HG03280 (cell line): ENCODE results near the gene PLPP1.

ENCODE experiments used
- ATAC-seq: cut with Tn5 transposase; IDR thresholded peaks from one replicate; pipeline ENCODE4 v1.9.1; 2021; ENCODE audit warnings: mild to moderate bottlenecking, moderate library complexity; ENCODE audit not compliant: unreplicated experiment

Gene PLPP1

GRCh38 chr5:55534436-55535198, at the start of gene PLPP1:
Gene PLPP1, minus strand, starts transcription at chr5:55534964. Its CDS starts 335 bp downstream, at chr5:55534629.
- ATAC-seq: peak; percentile 82

- no peak for ATAC-seq
These were observed 48.8 kb upstream of the PLPP1 start for GRCh38 chr5:55583578-55583977.

- no peak for ATAC-seq
These were observed 47.5 kb upstream of the PLPP1 start for GRCh38 chr5:55582256-55582655.

- ATAC-seq: no peak
These were observed 45.3 kb upstream of the PLPP1 start for GRCh38 chr5:55580042-55580441.

- no peak for ATAC-seq
These were observed 44.0 kb upstream of the PLPP1 start for GRCh38 chr5:55578771-55579170.

GRCh38 chr5:55577353-55578060, 42.7 kb upstream of the PLPP1 start:
- ATAC-seq: no peak

GRCh38 chr5:55576661-55577060, 41.9 kb upstream of the PLPP1 start:
- no peak for ATAC-seq

GRCh38 chr5:55575815-55576583, 41.2 kb upstream of the PLPP1 start:
- ATAC-seq: no peak

- ATAC-seq: no peak
These were observed 37.8 kb upstream of the PLPP1 start for GRCh38 chr5:55572600-55572999.

GRCh38 chr5:55572020-55572419, 37.3 kb upstream of the PLPP1 start:
- no peak for ATAC-seq

- no peak for ATAC-seq
These were observed 35.8 kb upstream of the PLPP1 start for GRCh38 chr5:55570570-55570969.

- no peak for ATAC-seq
These were observed 35.3 kb upstream of the PLPP1 start for GRCh38 chr5:55570026-55570425.

GRCh38 chr5:55569513-55569865, 34.7 kb upstream of the PLPP1 start:
- ATAC-seq: no peak

- ATAC-seq: no peak
These were observed 34.1 kb upstream of the PLPP1 start for GRCh38 chr5:55568654-55569512.

- no peak for ATAC-seq
These were observed 30.0 kb upstream of the PLPP1 start for GRCh38 chr5:55564721-55565120.

- no peak for ATAC-seq
These were observed 23.7 kb upstream of the PLPP1 start for GRCh38 chr5:55558484-55558883.

- no peak for ATAC-seq
These were observed 22.4 kb upstream of the PLPP1 start for GRCh38 chr5:55557123-55557522.

- no peak for ATAC-seq
These were observed 19.9 kb upstream of the PLPP1 start for GRCh38 chr5:55554585-55555202.

GRCh38 chr5:55551904-55552303, 17.1 kb upstream of the PLPP1 start:
- ATAC-seq: no peak

GRCh38 chr5:55551358-55551757, 16.6 kb upstream of the PLPP1 start:
- ATAC-seq: no peak
